ENCODE measurements around the gene SKIC2. TPM values are rescaled to one million over a fixed set of nuclear protein-coding genes. Genes with fewer than 3 reads are reported as not detected.
"Not testable (repeated sequence)": the region's sequence is repeated elsewhere in the genome, so short reads cannot be mapped to it uniquely, and the experiment has no call there.

Gene SKIC2
- total RNA-seq, 1 experiment from 2014 or later, result 182 TPM

- H3K36me3 Mint-ChIP-seq (ENCODE audit: insufficient read depth, unreplicated experiment), result no peaks in the 10 kb centered on the region
- peak overlapping the region; percentile 27 for H3K27ac Mint-ChIP-seq (ENCODE audit: unreplicated experiment)
- no peak for TF ChIP-seq CTCF (IDR thresholded peaks at IDR 0.05; ENCODE audit: unreplicated experiment)
- H3K4me1 Mint-ChIP-seq (ENCODE audit: low read depth, unreplicated experiment), result peaks cover 8% of the 10 kb centered on the region
- peaks cover 16% of the 10 kb centered on the region for H3K27me3 Mint-ChIP-seq (ENCODE audit: unreplicated experiment)
- intact Hi-C loops (cut with micrococcal nuclease; ENCODE audit: unreplicated experiment), result no loop called here
- DNase-seq, result no peak
- no TSS peak for BruUV-seq (replicated peaks)
- CTCF ChIA-PET, result interaction anchor here (0.6 to 1.4 kb wide), 3 partner anchors 15 to 197 kb away, joined by 3 to 5 read pairs (median 3); partner anchors contain the start of gene CFB
- no peak overlapping the region for H3K4me3 Mint-ChIP-seq (ENCODE audit: low read depth, unreplicated experiment)
- no peaks in the 10 kb centered on the region for H3K9me3 Mint-ChIP-seq (ENCODE audit: low read depth, unreplicated experiment)
These were observed 28.0 kb upstream of the SKIC2 start for GRCh38 chr6:31930962-31931361.

GRCh38 chr6:31932137-31932536, 26.8 kb upstream of the SKIC2 start:
- DNase-seq; H3K9me3 Mint-ChIP-seq (ENCODE audit: low read depth, unreplicated experiment); BruUV-seq (replicated peaks); H3K4me1 Mint-ChIP-seq (ENCODE audit: low read depth, unreplicated experiment); CTCF ChIA-PET; H3K36me3 Mint-ChIP-seq (ENCODE audit: insufficient read depth, unreplicated experiment); H3K4me3 Mint-ChIP-seq (ENCODE audit: low read depth, unreplicated experiment); intact Hi-C loops (cut with micrococcal nuclease; ENCODE audit: unreplicated experiment); H3K27ac Mint-ChIP-seq (ENCODE audit: unreplicated experiment): not testable (repeated sequence)
- H3K27me3 Mint-ChIP-seq (ENCODE audit: unreplicated experiment), result peaks cover 16% of the 10 kb centered on the region

- peaks cover 16% of the 10 kb centered on the region for H3K27me3 Mint-ChIP-seq (ENCODE audit: unreplicated experiment)
- no peaks in the 10 kb centered on the region for H3K9me3 Mint-ChIP-seq (ENCODE audit: low read depth, unreplicated experiment)
- H3K4me1 Mint-ChIP-seq (ENCODE audit: low read depth, unreplicated experiment), result no peaks in the 10 kb centered on the region
- CTCF ChIA-PET, result interaction anchor here (1.3 kb wide), 1 partner anchor 19 kb away, joined by 3 read pairs; no protein-coding TSS in a partner anchor
- intact Hi-C loops (cut with micrococcal nuclease; ENCODE audit: unreplicated experiment), result no loop called here
- H3K27ac Mint-ChIP-seq (ENCODE audit: unreplicated experiment), result no peak overlapping the region
- TF ChIP-seq CTCF (IDR thresholded peaks at IDR 0.05; ENCODE audit: unreplicated experiment), result no peak
- no peaks in the 10 kb centered on the region for H3K36me3 Mint-ChIP-seq (ENCODE audit: insufficient read depth, unreplicated experiment)
- no peak overlapping the region for H3K4me3 Mint-ChIP-seq (ENCODE audit: low read depth, unreplicated experiment)
- DNase-seq, result no peak
- no TSS peak for BruUV-seq (replicated peaks)
These were observed 25.4 kb upstream of the SKIC2 start for GRCh38 chr6:31933537-31933936.

GRCh38 chr6:31935021-31935420, 24.0 kb upstream of the SKIC2 start:
- no peak for DNase-seq
- intact Hi-C loops (cut with micrococcal nuclease; ENCODE audit: unreplicated experiment), result no loop called here
- no peak overlapping the region for H3K4me3 Mint-ChIP-seq (ENCODE audit: low read depth, unreplicated experiment)
- no peak for TF ChIP-seq CTCF (IDR thresholded peaks at IDR 0.05; ENCODE audit: unreplicated experiment)
- peaks cover 7% of the 10 kb centered on the region for H3K4me1 Mint-ChIP-seq (ENCODE audit: low read depth, unreplicated experiment)
- peaks cover 16% of the 10 kb centered on the region for H3K27me3 Mint-ChIP-seq (ENCODE audit: unreplicated experiment)
- CTCF ChIA-PET, result interaction anchor here (0.6 kb wide), 1 partner anchor 90 kb away, joined by 4 read pairs; no protein-coding TSS in a partner anchor
- no peak overlapping the region for H3K27ac Mint-ChIP-seq (ENCODE audit: unreplicated experiment)
- no TSS peak for BruUV-seq (replicated peaks)
- H3K9me3 Mint-ChIP-seq (ENCODE audit: low read depth, unreplicated experiment), result no peaks in the 10 kb centered on the region
- H3K36me3 Mint-ChIP-seq (ENCODE audit: insufficient read depth, unreplicated experiment), result peaks cover 1% of the 10 kb centered on the region

GRCh38 chr6:31935823-31936222, 23.2 kb upstream of the SKIC2 start:
- Mint-ChIP-seq H3K4me1 (ENCODE audit: low read depth, unreplicated experiment) (peaks cover 15% of the 10 kb centered on the region), H3K4me3 (ENCODE audit: low read depth, unreplicated experiment) (no peak overlapping the region), H3K9me3 (ENCODE audit: low read depth, unreplicated experiment) (no peaks in the 10 kb centered on the region), H3K27me3 (ENCODE audit: unreplicated experiment) (peaks cover 16% of the 10 kb centered on the region), H3K36me3 (ENCODE audit: insufficient read depth, unreplicated experiment) (peaks cover 9% of the 10 kb centered on the region), H3K27ac (ENCODE audit: unreplicated experiment) (no peak overlapping the region)
- DNase-seq, result no peak
- CTCF ChIA-PET, result interaction anchor here (0.6 kb wide), 1 partner anchor 1908 kb away, joined by 3 read pairs; no protein-coding TSS in a partner anchor
- intact Hi-C loops (cut with micrococcal nuclease; ENCODE audit: unreplicated experiment), result no loop called here
- no peak for TF ChIP-seq CTCF (IDR thresholded peaks at IDR 0.05; ENCODE audit: unreplicated experiment)
- no TSS peak for BruUV-seq (replicated peaks)
